ENCODE data around the gene FAM131B.
A peak's percentile ranks its signal among the peaks of the same experiment; 100 is the strongest.
"Not testable (repeated sequence)": the region's sequence is repeated elsewhere in the genome, so short reads cannot be mapped to it uniquely, and the experiment has no call there.

FAM131B gene

DNA sequence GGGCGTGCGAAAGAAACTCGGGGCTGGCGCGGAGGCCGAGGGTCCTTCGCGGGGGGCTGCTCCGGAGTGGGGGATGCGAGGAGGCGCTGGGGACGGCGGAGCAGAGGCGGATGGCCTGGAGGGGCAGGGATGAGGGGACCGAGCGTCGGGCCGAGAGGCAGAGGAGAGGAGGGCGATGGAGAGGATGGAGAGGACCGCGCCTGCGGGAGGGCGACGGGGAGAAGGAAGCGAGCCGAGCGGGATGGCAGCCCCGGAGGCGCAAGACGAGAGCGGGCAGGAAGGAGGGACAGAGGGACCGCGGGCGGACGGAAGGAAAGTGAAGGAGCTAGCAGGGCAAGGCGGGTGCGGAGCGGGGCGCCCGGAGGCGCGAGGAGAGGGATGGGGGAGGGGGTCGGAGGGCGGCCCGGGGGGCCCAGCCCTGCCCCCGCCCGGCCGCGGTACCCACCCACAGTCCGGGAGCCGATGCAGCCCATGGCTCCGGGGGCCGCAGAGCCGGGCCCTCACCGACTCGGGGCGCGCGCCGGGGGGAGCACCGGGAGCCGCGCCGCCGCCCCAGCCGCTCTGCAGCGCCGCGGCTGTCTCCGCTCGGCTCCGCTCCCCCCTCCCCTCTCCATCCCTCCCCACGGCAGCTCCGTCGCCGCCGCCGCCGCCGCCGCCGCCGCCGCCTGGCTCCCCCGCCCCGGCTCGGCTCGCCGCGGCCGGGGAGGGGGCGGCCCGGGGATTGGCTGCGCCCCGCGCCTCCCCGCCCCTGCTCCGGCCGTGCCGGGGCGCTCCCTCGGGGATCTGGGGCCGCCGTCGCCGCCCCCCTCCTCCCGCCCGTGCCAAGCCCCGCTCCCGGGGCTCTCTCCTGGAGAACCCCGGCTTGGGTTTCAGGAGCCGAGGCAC is at the start of gene FAM131B:
FAM131B (minus strand) TSS at position 583 of the 885 bp plus-strand sequence; CDS start at position 473, 110 bp downstream.
- H3K27me3 ChIP-seq (ENCODE audit: control insufficient read depth, insufficient read depth, low read length) = peaks cover 4% of the 10 kb centered on the region
- no peak within 1 kb of the TSS for H3K27ac ChIP-seq (ENCODE audit: low read depth, low read length)
- no peaks in the 10 kb centered on the region for H3K4me1 ChIP-seq (ENCODE audit: control insufficient read depth, insufficient read depth, low read length)
- H3K9ac ChIP-seq (ENCODE audit: low read length) = no peak within 1 kb of the TSS
- H3K4me3 ChIP-seq (ENCODE audit: low read length) = peak within 1 kb of the TSS; percentile 71
- H3K36me3 ChIP-seq (ENCODE audit: control insufficient read depth, insufficient read depth, low read length) = no peaks in the 10 kb centered on the region

- no peak overlapping the region for H3K4me3 ChIP-seq (ENCODE audit: low read length)
- no peak overlapping the region for H3K9ac ChIP-seq (ENCODE audit: low read length)
- H3K36me3 ChIP-seq (ENCODE audit: control insufficient read depth, insufficient read depth, low read length) = no peaks in the 10 kb centered on the region
- no peaks in the 10 kb centered on the region for H3K27me3 ChIP-seq (ENCODE audit: control insufficient read depth, insufficient read depth, low read length)
- H3K4me1 ChIP-seq (ENCODE audit: control insufficient read depth, insufficient read depth, low read length) = peaks cover 16% of the 10 kb centered on the region
- H3K27ac ChIP-seq (ENCODE audit: low read depth, low read length) = no peak overlapping the region
These were observed 49.6 kb upstream of the FAM131B start for GRCh38 chr7:143411976-143412708.

- Histone ChIP-seq H3K4me3 (ENCODE audit: low read length) (no peak overlapping the region), H3K27ac (ENCODE audit: low read depth, low read length) (no peak overlapping the region), H3K36me3 (ENCODE audit: control insufficient read depth, insufficient read depth, low read length) (no peaks in the 10 kb centered on the region), H3K9ac (ENCODE audit: low read length) (no peak overlapping the region), H3K4me1 (ENCODE audit: control insufficient read depth, insufficient read depth, low read length) (peaks cover 16% of the 10 kb centered on the region), H3K27me3 (ENCODE audit: control insufficient read depth, insufficient read depth, low read length) (no peaks in the 10 kb centered on the region)
These were observed 48.0 kb upstream of the FAM131B start for GRCh38 chr7:143410521-143411004.

DNA sequence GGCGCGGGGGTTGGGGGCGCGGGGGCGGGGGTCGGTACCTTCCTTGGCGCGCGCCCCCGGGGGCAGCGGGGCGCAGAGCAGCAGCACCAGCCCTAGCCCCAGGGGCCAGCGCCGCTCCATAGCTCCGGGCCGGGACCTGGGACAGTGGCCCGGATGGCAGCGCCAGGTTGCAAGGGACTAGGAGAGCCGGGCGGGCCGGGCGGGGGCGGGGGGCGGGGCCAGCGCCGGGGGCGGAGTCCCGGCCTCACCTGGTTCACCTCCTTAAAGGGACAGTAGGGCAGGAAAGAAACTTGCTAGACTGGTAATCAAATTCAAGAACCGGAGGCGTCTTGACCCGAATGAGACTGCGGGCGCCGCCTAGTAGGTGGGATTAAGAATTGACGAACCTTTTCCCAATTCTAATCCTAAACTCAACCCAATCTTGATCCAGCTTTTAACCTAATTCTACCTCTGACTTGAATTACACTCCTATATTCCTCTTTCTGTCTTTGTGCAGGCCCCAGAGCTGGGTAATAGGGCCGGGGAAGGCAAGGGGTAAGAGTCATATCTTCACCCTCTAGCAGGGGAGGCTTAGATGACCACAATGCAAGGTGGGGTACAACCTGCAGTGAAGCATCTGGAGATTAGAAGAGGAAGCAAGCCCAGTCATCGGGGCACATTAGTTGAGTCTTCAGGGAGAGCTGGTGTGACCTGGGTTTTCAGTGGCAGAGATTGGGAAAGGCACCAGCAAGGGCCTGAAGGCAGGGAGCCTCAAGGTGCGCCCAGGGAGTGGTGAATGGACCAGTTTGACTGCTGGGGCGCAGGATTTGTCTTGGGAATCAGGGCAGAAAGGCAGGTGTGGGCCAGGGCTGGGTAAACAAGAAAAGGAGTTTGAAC is 46.4 kb upstream of the FAM131B start, which contains the start of gene EPHA1:
EPHA1 (minus strand) TSS at position 171 of the 876 bp plus-strand sequence; CDS start at position 120, 51 bp downstream.
- peaks cover 16% of the 10 kb centered on the region for H3K4me1 ChIP-seq (ENCODE audit: control insufficient read depth, insufficient read depth, low read length)
- no peaks in the 10 kb centered on the region for H3K36me3 ChIP-seq (ENCODE audit: control insufficient read depth, insufficient read depth, low read length)
- H3K27ac ChIP-seq (ENCODE audit: low read depth, low read length) = no peak within 1 kb of the TSS
- no peaks in the 10 kb centered on the region for H3K27me3 ChIP-seq (ENCODE audit: control insufficient read depth, insufficient read depth, low read length)
- H3K9ac ChIP-seq (ENCODE audit: low read length) = no peak within 1 kb of the TSS
- H3K4me3 ChIP-seq (ENCODE audit: low read length) = peak within 1 kb of the TSS; percentile 58

- Histone ChIP-seq H3K9ac (ENCODE audit: low read length) (no peak overlapping the region), H3K4me3 (ENCODE audit: low read length) (peak overlapping the region; percentile 58), H3K27ac (ENCODE audit: low read depth, low read length) (no peak overlapping the region), H3K27me3 (ENCODE audit: control insufficient read depth, insufficient read depth, low read length) (no peaks in the 10 kb centered on the region), H3K36me3 (ENCODE audit: control insufficient read depth, insufficient read depth, low read length) (no peaks in the 10 kb centered on the region), H3K4me1 (ENCODE audit: control insufficient read depth, insufficient read depth, low read length) (peaks cover 16% of the 10 kb centered on the region)
These were observed 45.8 kb upstream of the FAM131B start for GRCh38 chr7:143408252-143408685.

DNA sequence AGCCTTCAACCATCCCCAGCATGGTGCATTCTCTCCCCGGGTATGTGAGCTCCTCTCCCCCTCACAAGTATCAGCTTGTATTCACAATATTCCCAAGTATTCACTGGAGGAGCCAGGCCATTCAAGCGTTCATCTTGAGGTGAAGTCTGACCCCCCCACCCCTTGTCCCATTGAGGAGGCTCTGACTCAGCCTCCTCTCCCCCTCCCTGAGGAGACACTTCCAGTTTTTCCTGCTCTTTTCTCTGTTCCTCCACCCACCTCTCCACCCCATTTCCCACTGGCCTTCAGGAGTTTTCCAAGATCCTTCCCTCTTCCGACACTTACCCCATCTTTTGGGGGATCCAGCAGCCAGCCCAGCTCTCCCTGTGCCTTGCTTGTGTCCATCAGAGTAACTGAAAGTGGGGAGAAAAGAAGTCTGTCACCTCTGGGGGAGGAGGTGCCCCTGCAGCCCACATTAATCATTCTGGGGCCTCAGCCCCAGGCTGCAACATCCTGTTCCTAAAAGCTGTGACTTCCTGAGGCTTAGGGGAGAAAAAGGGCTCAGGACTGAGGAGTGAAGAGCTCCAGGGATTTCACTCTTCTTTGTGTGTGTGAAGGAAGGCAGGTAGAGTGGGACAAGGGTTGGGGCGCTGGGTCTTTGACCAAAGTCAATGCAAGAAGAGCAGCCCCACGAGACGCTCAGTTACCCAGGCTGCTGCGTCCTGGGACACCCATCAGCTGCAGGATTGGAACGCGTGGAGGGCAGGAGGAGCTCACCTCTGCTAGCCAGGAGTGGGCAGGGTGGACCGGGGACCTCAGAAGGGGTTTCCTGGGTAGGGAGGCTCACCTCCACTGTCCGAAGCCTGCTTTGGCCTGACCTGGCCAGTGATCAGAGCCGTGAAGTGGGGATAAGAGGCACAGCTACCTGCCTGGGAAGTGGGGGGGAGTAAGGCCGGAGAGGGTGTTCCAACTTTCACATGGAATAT is 45.1 kb upstream of the FAM131B start:
- Histone ChIP-seq H3K9ac (ENCODE audit: low read length) (no peak overlapping the region), H3K27ac (ENCODE audit: low read depth, low read length) (no peak overlapping the region), H3K27me3 (ENCODE audit: control insufficient read depth, insufficient read depth, low read length) (no peaks in the 10 kb centered on the region), H3K4me1 (ENCODE audit: control insufficient read depth, insufficient read depth, low read length) (peaks cover 16% of the 10 kb centered on the region), H3K4me3 (ENCODE audit: low read length) (peak overlapping the region; percentile 58), H3K36me3 (ENCODE audit: control insufficient read depth, insufficient read depth, low read length) (no peaks in the 10 kb centered on the region)

GRCh38 chr7:143406002-143406357 is 43.5 kb upstream of the FAM131B start:
- no peaks in the 10 kb centered on the region for H3K27me3 ChIP-seq (ENCODE audit: control insufficient read depth, insufficient read depth, low read length)
- H3K4me3 ChIP-seq (ENCODE audit: low read length) = no peak overlapping the region
- H3K4me1 ChIP-seq (ENCODE audit: control insufficient read depth, insufficient read depth, low read length) = peaks cover 10% of the 10 kb centered on the region
- H3K27ac ChIP-seq (ENCODE audit: low read depth, low read length) = no peak overlapping the region
- no peaks in the 10 kb centered on the region for H3K36me3 ChIP-seq (ENCODE audit: control insufficient read depth, insufficient read depth, low read length)
- no peak overlapping the region for H3K9ac ChIP-seq (ENCODE audit: low read length)

- Histone ChIP-seq H3K36me3 (ENCODE audit: control insufficient read depth, insufficient read depth, low read length) (no peaks in the 10 kb centered on the region), H3K4me3 (ENCODE audit: low read length) (no peak overlapping the region), H3K27me3 (ENCODE audit: control insufficient read depth, insufficient read depth, low read length) (no peaks in the 10 kb centered on the region), H3K4me1 (ENCODE audit: control insufficient read depth, insufficient read depth, low read length) (peaks cover 7% of the 10 kb centered on the region), H3K9ac (ENCODE audit: low read length) (no peak overlapping the region), H3K27ac (ENCODE audit: low read depth, low read length) (no peak overlapping the region)
These were observed 42.9 kb upstream of the FAM131B start for GRCh38 chr7:143405173-143406001.

DNA sequence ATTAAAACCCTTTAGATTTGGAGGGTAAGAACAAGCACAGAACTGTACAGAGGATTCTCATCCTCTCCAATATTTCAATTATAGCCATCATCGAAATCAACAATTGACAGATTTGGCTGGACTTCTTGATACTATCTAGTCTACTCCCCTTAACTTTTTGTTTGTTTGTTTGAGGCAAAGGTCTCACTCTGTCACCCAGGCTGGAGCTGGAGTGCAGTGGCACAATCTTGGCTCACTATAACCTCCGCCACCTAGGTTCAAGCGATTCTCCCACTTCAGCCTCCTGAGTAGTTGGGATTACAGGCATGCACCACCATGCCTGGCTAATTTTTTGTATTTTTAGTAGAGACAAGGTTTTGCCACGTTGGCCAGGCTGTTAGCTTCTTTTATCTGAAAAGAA is 39.7 kb upstream of the FAM131B start:
- H3K9ac ChIP-seq (ENCODE audit: low read length); H3K27ac ChIP-seq (ENCODE audit: low read depth, low read length); H3K36me3 ChIP-seq (ENCODE audit: control insufficient read depth, insufficient read depth, low read length); H3K27me3 ChIP-seq (ENCODE audit: control insufficient read depth, insufficient read depth, low read length); H3K4me3 ChIP-seq (ENCODE audit: low read length); H3K4me1 ChIP-seq (ENCODE audit: control insufficient read depth, insufficient read depth, low read length): not testable (repeated sequence)

DNA sequence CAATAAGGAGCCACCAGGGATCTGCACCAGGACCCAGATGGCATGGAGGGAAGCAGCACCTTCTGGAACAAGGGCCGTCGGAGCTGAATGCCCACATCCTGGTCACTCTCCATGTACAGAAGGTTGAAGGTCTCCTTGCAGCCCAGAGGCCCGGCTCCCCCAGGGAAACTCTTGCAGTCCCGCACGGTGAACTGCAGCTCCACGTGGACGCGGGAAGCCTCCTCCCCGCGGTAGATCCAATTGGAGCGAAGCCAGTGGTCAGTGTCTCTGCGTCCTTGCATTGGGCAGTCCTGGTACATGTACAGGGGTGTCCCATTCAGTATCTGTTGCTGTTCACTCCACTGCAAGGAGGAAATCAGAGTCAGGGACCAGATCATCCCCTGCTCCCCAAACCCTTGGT is 38.8 kb upstream of the FAM131B start:
- no peak overlapping the region for H3K27ac ChIP-seq (ENCODE audit: low read depth, low read length)
- H3K27me3 ChIP-seq (ENCODE audit: control insufficient read depth, insufficient read depth, low read length) = no peaks in the 10 kb centered on the region
- H3K4me3 ChIP-seq (ENCODE audit: low read length) = no peak overlapping the region
- no peaks in the 10 kb centered on the region for H3K4me1 ChIP-seq (ENCODE audit: control insufficient read depth, insufficient read depth, low read length)
- no peaks in the 10 kb centered on the region for H3K36me3 ChIP-seq (ENCODE audit: control insufficient read depth, insufficient read depth, low read length)
- H3K9ac ChIP-seq (ENCODE audit: low read length) = no peak overlapping the region

Data from rectal smooth muscle tissue (tissue), 1 donor.